Brain microvascular endothelial cell (primary cell): ENCODE measurements around the gene TANC1.

Experiments
- DNase-seq: peaks from one replicate; pipeline ENCODE4 v3.0.0-alpha.2; 2020
- H3K27ac ChIP-seq: fragments of 250-450 bp; sonication (Bioruptor Pico); 2 replicates; pipeline ENCODE4 v1.5.1; 2020; ENCODE audit warnings: mild to moderate bottlenecking, moderate library complexity
- H3K27me3 ChIP-seq: fragments of 250-450 bp; sonication (Bioruptor Pico); replicated peaks from 2 replicates; pipeline ENCODE4 v1.5.1; 2020; ENCODE audit warnings: mild to moderate bottlenecking
- H3K36me3 ChIP-seq: fragments of 250-450 bp; sonication (Bioruptor Pico); replicated peaks from 2 replicates; pipeline ENCODE4 v1.5.1; 2020; ENCODE audit warnings: mild to moderate bottlenecking
- H3K4me3 ChIP-seq: 2 replicates; pipeline ENCODE4 v1.5.1; 2011; ENCODE audit warnings: low read depth, mild to moderate bottlenecking, control low read depth, low read length, moderate library complexity
- in situ Hi-C: cut with HindIII; loops from 2 replicates; pipeline ENCODE4 v1.10.0; 2017; ENCODE audit warnings: low sequenced_read_pairs, low pct_ligation_motif_present
- TF ChIP-seq, protein P1 (sequence below): IDR thresholded peaks from 2 replicates; pipeline ENCODE4 v1.5.1; 2011; ENCODE audit warnings: low read depth, mild to moderate bottlenecking, moderate library complexity, low read length, control low read depth, inconsistent platforms; ENCODE audit errors: missing control alignments

The TANC1 gene

DNA sequence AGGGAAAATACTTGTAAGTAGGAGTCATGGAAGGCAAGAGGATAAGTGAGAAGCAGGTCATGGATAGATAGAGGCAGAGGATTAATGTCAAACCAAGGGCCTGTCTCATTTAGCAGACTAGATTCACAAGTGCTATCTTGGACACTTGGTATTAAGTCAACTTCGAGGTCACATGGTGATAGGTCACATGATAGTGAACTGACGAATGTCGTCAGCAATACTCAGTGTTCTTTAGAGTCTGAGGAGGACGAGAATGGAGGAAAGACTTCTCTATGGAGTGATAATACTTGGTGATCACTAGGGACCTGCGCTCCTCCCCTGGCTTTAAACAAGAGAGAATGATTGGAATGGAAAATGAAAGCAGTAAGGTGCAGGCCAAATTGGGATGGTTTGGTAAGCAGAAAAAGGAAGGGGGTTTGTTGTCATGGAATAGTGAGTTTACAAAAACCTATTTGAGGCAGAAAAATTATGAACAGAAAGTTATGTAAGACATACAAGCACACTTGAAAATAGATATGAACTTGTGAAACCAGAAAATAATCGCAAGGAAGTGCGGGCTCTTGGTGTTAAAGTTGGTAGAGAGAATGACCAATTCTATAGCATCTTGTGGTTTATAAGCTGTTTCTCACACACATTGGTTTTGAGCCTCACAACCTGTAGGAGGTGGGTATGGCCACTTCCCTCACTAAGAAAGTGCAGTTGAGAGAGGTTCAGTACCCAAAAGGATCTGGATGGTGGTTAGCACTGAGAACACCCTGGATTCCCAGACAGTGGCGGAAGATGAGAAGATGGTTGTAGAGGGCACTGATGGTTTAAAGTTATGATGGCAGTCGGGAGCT is 176.6 kb downstream of the TANC1 start:
- no peak for DNase-seq
- TF ChIP-seq, protein P1, sequence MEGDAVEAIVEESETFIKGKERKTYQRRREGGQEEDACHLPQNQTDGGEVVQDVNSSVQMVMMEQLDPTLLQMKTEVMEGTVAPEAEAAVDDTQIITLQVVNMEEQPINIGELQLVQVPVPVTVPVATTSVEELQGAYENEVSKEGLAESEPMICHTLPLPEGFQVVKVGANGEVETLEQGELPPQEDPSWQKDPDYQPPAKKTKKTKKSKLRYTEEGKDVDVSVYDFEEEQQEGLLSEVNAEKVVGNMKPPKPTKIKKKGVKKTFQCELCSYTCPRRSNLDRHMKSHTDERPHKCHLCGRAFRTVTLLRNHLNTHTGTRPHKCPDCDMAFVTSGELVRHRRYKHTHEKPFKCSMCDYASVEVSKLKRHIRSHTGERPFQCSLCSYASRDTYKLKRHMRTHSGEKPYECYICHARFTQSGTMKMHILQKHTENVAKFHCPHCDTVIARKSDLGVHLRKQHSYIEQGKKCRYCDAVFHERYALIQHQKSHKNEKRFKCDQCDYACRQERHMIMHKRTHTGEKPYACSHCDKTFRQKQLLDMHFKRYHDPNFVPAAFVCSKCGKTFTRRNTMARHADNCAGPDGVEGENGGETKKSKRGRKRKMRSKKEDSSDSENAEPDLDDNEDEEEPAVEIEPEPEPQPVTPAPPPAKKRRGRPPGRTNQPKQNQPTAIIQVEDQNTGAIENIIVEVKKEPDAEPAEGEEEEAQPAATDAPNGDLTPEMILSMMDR = no peak
- no peak overlapping the region for H3K4me3 ChIP-seq
- no peak overlapping the region for H3K27ac ChIP-seq
- in situ Hi-C loops = no loop called here
- H3K27me3 ChIP-seq = no peaks in the 10 kb centered on the region
- H3K36me3 ChIP-seq = peaks cover 7% of the 10 kb centered on the region

DNA sequence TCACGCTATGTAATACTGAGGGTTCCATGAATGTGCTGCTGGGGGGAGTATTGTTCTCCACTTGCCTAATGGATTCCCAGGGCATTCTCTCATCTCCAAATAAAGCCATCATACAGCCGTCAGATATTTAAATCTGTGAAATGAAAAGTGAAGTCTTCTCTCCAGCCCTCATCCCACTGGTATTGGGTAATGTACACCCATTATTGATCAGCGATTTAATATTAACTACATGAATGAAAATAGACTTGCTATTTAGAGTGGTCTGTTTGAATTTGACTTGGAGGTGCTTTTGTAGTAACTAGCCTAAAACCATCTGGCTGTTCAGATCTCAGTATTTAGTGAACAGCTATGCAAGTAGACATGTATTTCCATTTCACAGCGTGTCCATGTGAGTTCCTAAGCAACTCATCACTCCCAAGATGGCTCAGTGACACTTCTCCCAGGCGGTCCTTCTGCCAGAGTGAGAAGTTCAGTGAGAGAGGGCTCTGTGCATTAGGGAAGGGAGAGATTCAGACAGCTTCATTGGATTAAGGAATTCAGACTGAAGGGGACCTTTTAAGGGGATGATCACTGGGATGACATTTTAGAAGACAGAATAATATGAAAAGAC is 177.4 kb downstream of the TANC1 start:
- TF ChIP-seq, protein P1 = no peak
- DNase-seq = no peak
- Histone ChIP-seq H3K27ac (no peak overlapping the region), H3K4me3 (no peak overlapping the region), H3K27me3 (no peaks in the 10 kb centered on the region), H3K36me3 (peaks cover 10% of the 10 kb centered on the region)
- in situ Hi-C loops = no loop called here

DNA sequence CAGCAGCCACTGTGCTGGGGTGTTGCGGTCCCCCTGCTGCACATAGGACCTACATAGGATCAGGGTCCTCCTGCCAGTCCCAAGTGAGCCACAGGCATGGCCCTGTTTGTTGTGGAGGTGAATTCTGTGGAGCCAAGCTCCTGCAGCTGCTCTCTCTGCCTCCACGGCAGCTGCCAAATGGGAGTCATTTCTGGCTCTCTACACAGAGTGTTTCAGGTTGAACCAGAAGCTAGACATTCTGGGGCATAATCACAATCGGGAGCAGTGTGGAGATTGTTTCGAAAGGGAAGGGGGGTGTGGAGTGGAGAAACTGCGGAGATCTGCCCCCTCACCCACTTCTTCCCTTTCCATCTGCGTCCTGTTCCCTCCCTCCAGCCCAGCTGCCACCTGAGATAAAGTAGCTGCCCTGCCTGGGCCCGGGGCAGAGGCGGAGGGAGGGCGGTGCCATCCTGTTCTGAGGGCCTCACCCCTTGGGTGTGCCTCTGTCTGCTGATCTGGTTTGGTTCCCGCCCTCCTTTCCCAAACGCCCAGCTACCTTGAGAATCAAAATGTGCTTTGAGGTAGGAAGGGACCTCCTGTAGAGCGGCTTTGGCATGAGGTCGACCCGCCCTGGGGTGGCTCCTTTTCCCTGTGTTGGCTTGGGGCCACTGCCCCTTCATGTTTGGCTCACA is 178.7 kb downstream of the TANC1 start:
- Histone ChIP-seq H3K27ac (no peak overlapping the region), H3K36me3 (peaks cover 16% of the 10 kb centered on the region), H3K27me3 (no peaks in the 10 kb centered on the region), H3K4me3 (no peak overlapping the region)
- in situ Hi-C loops = no loop called here
- no peak for DNase-seq
- TF ChIP-seq, protein P1 = no peak

DNA sequence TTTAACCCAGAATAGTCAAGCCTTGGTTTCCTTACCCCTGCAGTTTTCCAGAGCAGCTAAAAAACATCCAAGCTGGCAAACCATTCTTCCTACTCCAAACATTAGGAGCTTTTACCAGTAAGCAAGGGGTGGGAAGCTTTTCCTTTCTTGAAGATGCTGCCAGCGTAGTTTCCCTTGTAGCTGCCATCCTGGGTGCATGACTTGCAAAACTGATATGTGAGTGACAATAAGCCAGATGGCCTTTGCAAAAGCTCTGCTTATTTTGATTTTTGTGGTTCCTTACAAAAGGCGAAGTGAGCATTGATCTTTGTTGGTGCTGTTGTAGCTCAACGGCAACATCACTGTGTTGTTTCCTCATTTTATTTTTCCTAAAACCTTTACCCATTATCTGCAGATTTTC is 179.2 kb downstream of the TANC1 start:
- H3K4me3 ChIP-seq = no peak overlapping the region
- no peaks in the 10 kb centered on the region for H3K27me3 ChIP-seq
- H3K27ac ChIP-seq = no peak overlapping the region
- in situ Hi-C loops = no loop called here
- H3K36me3 ChIP-seq = peaks cover 16% of the 10 kb centered on the region
- DNase-seq = no peak
- TF ChIP-seq, protein P1 = no peak

DNA sequence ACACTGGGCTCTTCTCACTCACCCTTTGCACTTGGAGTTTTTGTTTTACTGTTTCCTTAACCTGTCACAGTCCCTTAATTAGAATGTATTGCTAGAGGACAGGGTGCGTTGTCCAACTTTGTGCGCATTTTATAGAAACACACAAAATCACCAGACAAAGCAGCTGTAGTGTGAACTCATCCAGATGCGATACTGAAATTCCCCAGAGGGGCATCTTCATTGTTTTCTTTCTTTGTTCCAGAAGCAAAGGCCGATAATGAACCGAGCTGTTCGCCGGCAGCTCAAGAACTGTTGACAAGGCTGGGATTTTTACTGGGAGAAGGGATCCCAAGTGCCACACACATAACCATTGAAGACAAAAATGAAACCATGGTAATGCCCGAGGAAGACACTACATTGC is 180.5 kb downstream of the TANC1 start:
- TF ChIP-seq, protein P1 = no peak
- no peaks in the 10 kb centered on the region for H3K27me3 ChIP-seq
- in situ Hi-C loops = no loop called here
- peaks cover 26% of the 10 kb centered on the region for H3K36me3 ChIP-seq
- no peak for DNase-seq
- no peak overlapping the region for H3K4me3 ChIP-seq
- no peak overlapping the region for H3K27ac ChIP-seq
